ENCODE measurements around the gene DPF3. TPM values are rescaled to one million over a fixed set of nuclear protein-coding genes. Genes with fewer than 3 reads are reported as not detected.

DPF3 gene
- polyA plus RNA-seq, 4 donors: 1.3 to 5.0 (median 4.6) TPM

GRCh38 chr14:72631401-72631800 lies 262.5 kb downstream of the DPF3 start:
- DNase-seq (ENCODE audit: low read depth in 4 of 4, low spot score in 3 of 4): no peak

GRCh38 chr14:72630374-72630773 lies 263.5 kb downstream of the DPF3 start:
- DNase-seq (ENCODE audit: low read depth in 4 of 4, low spot score in 3 of 4): no peak

GRCh38 chr14:72629534-72629933 lies 264.4 kb downstream of the DPF3 start:
- no peak for DNase-seq (ENCODE audit: low read depth in 4 of 4, low spot score in 3 of 4)

- no peak for DNase-seq (ENCODE audit: low read depth in 4 of 4, low spot score in 3 of 4)
Measured at GRCh38 chr14:72625689-72626088, 268.2 kb downstream of the DPF3 start.

- no peak for DNase-seq (ENCODE audit: low read depth in 4 of 4, low spot score in 3 of 4)
Measured at GRCh38 chr14:72621387-72622065, 272.4 kb downstream of the DPF3 start.

GRCh38 chr14:72619881-72620280 lies 274.0 kb downstream of the DPF3 start:
- no peak for DNase-seq (ENCODE audit: low read depth in 4 of 4, low spot score in 3 of 4)

- no peak for DNase-seq (ENCODE audit: low read depth in 4 of 4, low spot score in 3 of 4)
Measured at GRCh38 chr14:72619111-72619571, 274.8 kb downstream of the DPF3 start.

- DNase-seq (ENCODE audit: low read depth in 4 of 4, low spot score in 3 of 4): no peak
Measured at GRCh38 chr14:72618424-72618823, 275.5 kb downstream of the DPF3 start.

GRCh38 chr14:72617391-72618031 lies 276.4 kb downstream of the DPF3 start:
- no peak for DNase-seq (ENCODE audit: low read depth in 4 of 4, low spot score in 3 of 4)

GRCh38 chr14:72616811-72617210 lies 277.1 kb downstream of the DPF3 start:
- DNase-seq (ENCODE audit: low read depth in 4 of 4, low spot score in 3 of 4): no peak

- no peak for DNase-seq (ENCODE audit: low read depth in 4 of 4, low spot score in 3 of 4)
Measured at GRCh38 chr14:72616294-72616693, 277.6 kb downstream of the DPF3 start.

GRCh38 chr14:72615451-72616121 lies 278.3 kb downstream of the DPF3 start:
- no peak for DNase-seq (ENCODE audit: low read depth in 4 of 4, low spot score in 3 of 4)

GRCh38 chr14:72614891-72615415 lies 278.9 kb downstream of the DPF3 start:
- DNase-seq (ENCODE audit: low read depth in 4 of 4, low spot score in 3 of 4): no peak

GRCh38 chr14:72614365-72614764 lies 279.5 kb downstream of the DPF3 start:
- DNase-seq (ENCODE audit: low read depth in 4 of 4, low spot score in 3 of 4): no peak

GRCh38 chr14:72613975-72614319 lies 280.0 kb downstream of the DPF3 start:
- no peak for DNase-seq (ENCODE audit: low read depth in 4 of 4, low spot score in 3 of 4)

GRCh38 chr14:72613231-72613974 lies 280.5 kb downstream of the DPF3 start:
- DNase-seq (ENCODE audit: low read depth in 4 of 4, low spot score in 3 of 4): no peak

- DNase-seq (ENCODE audit: low read depth in 4 of 4, low spot score in 3 of 4): no peak
Measured at GRCh38 chr14:72612041-72612440, 281.9 kb downstream of the DPF3 start.

GRCh38 chr14:72611506-72611905 lies 282.4 kb downstream of the DPF3 start:
- DNase-seq (ENCODE audit: low read depth in 4 of 4, low spot score in 3 of 4): no peak

- no peak for DNase-seq (ENCODE audit: low read depth in 4 of 4, low spot score in 3 of 4)
Measured at GRCh38 chr14:72610831-72611200, 283.1 kb downstream of the DPF3 start.

- no peak for DNase-seq (ENCODE audit: low read depth in 4 of 4, low spot score in 3 of 4)
Measured at GRCh38 chr14:72610096-72610830, 283.6 kb downstream of the DPF3 start.

Data from left renal pelvis (tissue), 4 donors.